Loucy (cell line): ENCODE measurements around the gene KRTAP10-10.

Source experiments
- H2AFZ ChIP-seq: fragments of 200-600 bp; sonication (generic); 2 replicates; pipeline ENCODE4 v1.6.0; 2016; ENCODE audit warnings: antibody characterized with exemption, mild to moderate bottlenecking, low read length, moderate library complexity
- H3F3A ChIP-seq: fragments of 200-600 bp; 2 replicates; pipeline ENCODE4 v1.6.0; 2016; ENCODE audit warnings: antibody characterized with exemption, low read depth, mild to moderate bottlenecking
- H3K27me3 ChIP-seq: fragments of 200-600 bp; sonication (generic); 2 replicates; pipeline ENCODE4 v1.6.1; 2014; ENCODE audit warnings: low read length, mild to moderate bottlenecking; ENCODE audit not compliant: insufficient read depth, poor library complexity, severe bottlenecking
- H3K36me3 ChIP-seq: fragments of 200-600 bp; sonication (generic); 2 replicates; pipeline ENCODE4 v1.6.1; 2016; ENCODE audit warnings: low read length; ENCODE audit not compliant: insufficient read depth
- H3K4me1 ChIP-seq: fragments of 200-600 bp; sonication (generic); 2 replicates; pipeline ENCODE4 v1.5.1; 2014; ENCODE audit warnings: low read length, mild to moderate bottlenecking; ENCODE audit not compliant: insufficient read depth, poor library complexity, severe bottlenecking
- H3K4me2 ChIP-seq: fragments of 200-600 bp; sonication (generic); 2 replicates; pipeline ENCODE4 v1.6.0; 2014; ENCODE audit warnings: antibody characterized with exemption, low read length, low read depth, mild to moderate bottlenecking; ENCODE audit not compliant: poor library complexity, severe bottlenecking
- H3K4me3 ChIP-seq: fragments of 200-600 bp; sonication (generic); 2 replicates; pipeline ENCODE4 v1.5.1; 2014; ENCODE audit warnings: low read length, mild to moderate bottlenecking, mixed read lengths; ENCODE audit not compliant: poor library complexity, severe bottlenecking
- H3K79me2 ChIP-seq: fragments of 200-600 bp; sonication (generic); 2 replicates; pipeline ENCODE4 v1.6.1; 2014; ENCODE audit warnings: low read length; ENCODE audit not compliant: insufficient read depth
- H3K9ac ChIP-seq: fragments of 200-600 bp; sonication (generic); 2 replicates; pipeline ENCODE4 v1.6.0; 2014; ENCODE audit warnings: mild to moderate bottlenecking, low read depth, low read length, moderate library complexity; ENCODE audit not compliant: poor library complexity, severe bottlenecking
- H3K9me2 ChIP-seq: fragments of 200-600 bp; sonication (generic); replicated peaks from 2 replicates; pipeline ENCODE4 v1.6.1; 2016; ENCODE audit warnings: low read depth, low read length, mixed read lengths
- H3K9me3 ChIP-seq: fragments of 200-600 bp; sonication (generic); 2 replicates; pipeline ENCODE4 v1.6.1; 2014; ENCODE audit warnings: mild to moderate bottlenecking, antibody characterized with exemption, low read length, low read depth; ENCODE audit not compliant: insufficient read depth
- H4K20me1 ChIP-seq: fragments of 200-600 bp; sonication (generic); 2 replicates; pipeline ENCODE4 v1.6.0; 2014; ENCODE audit warnings: antibody characterized with exemption, low read length, mild to moderate bottlenecking; ENCODE audit not compliant: insufficient read depth, poor library complexity, severe bottlenecking
- EZH2phosphoT487 ChIP-seq: fragments of 200-600 bp; IDR thresholded peaks from 2 replicates; pipeline ENCODE4 v1.6.1; 2018; ENCODE audit warnings: antibody characterized with exemption, mild to moderate bottlenecking, moderate library complexity, borderline replicate concordance
- TF ChIP-seq, protein P1 (sequence below): fragments of 200-600 bp; sonication (generic); conservative IDR thresholded peaks from 2 replicates; pipeline ENCODE4 v1.5.1; 2014; ENCODE audit warnings: mild to moderate bottlenecking, antibody characterized with exemption, low read length

KRTAP10-10 gene

DNA sequence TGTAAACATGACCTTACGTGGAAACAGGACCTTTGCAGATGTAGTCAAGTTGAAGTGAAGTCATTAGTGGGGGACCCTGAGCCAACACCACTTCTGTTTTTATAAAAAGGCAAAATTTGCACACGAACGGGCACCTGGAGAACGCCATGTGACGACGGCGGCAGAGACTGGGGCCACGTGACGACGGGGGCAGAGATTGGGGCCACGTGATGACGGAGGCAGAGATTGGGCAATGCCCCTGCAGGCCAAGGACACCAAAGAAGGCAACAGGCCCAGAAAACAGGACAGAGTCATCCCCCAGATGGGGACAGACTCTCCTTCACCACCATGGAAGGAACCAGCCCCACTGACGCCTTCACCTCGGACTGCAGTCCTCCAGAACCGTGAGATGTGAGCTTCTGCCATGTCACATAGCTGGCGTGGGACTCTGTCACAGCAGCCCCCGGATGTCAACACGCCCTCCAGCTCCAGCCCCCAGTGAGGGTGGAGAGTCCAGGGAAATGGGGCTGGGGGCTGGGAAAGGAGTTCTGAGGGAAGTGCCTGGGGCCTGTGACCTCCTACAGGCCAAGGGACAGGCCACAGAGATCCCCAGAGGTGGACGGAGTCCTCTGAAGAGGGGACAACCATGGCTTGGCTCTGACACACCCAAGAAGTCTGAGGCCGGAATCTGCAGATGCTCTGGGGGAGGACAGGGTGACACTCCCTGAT, 13.3 kb downstream of the KRTAP10-10 start:
- H3K4me3 ChIP-seq = no peak overlapping the region
- no peaks in the 10 kb centered on the region for H3K9me2 ChIP-seq
- H3K27me3 ChIP-seq = no peaks in the 10 kb centered on the region
- no peaks in the 10 kb centered on the region for H3K36me3 ChIP-seq
- no peaks in the 10 kb centered on the region for H3K4me1 ChIP-seq
- no peak overlapping the region for H2AFZ ChIP-seq
- H4K20me1 ChIP-seq = no peaks in the 10 kb centered on the region
- no peaks in the 10 kb centered on the region for H3K79me2 ChIP-seq
- no peak overlapping the region for H3K4me2 ChIP-seq
- H3F3A ChIP-seq = no peaks in the 10 kb centered on the region
- no peaks in the 10 kb centered on the region; the same call in 1 of the 2 replicates for H3K9me3 ChIP-seq
- TF ChIP-seq EZH2phosphoT487 = no peak
- TF ChIP-seq, protein P1, sequence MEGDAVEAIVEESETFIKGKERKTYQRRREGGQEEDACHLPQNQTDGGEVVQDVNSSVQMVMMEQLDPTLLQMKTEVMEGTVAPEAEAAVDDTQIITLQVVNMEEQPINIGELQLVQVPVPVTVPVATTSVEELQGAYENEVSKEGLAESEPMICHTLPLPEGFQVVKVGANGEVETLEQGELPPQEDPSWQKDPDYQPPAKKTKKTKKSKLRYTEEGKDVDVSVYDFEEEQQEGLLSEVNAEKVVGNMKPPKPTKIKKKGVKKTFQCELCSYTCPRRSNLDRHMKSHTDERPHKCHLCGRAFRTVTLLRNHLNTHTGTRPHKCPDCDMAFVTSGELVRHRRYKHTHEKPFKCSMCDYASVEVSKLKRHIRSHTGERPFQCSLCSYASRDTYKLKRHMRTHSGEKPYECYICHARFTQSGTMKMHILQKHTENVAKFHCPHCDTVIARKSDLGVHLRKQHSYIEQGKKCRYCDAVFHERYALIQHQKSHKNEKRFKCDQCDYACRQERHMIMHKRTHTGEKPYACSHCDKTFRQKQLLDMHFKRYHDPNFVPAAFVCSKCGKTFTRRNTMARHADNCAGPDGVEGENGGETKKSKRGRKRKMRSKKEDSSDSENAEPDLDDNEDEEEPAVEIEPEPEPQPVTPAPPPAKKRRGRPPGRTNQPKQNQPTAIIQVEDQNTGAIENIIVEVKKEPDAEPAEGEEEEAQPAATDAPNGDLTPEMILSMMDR = no peak
- no peak overlapping the region for H3K9ac ChIP-seq

DNA sequence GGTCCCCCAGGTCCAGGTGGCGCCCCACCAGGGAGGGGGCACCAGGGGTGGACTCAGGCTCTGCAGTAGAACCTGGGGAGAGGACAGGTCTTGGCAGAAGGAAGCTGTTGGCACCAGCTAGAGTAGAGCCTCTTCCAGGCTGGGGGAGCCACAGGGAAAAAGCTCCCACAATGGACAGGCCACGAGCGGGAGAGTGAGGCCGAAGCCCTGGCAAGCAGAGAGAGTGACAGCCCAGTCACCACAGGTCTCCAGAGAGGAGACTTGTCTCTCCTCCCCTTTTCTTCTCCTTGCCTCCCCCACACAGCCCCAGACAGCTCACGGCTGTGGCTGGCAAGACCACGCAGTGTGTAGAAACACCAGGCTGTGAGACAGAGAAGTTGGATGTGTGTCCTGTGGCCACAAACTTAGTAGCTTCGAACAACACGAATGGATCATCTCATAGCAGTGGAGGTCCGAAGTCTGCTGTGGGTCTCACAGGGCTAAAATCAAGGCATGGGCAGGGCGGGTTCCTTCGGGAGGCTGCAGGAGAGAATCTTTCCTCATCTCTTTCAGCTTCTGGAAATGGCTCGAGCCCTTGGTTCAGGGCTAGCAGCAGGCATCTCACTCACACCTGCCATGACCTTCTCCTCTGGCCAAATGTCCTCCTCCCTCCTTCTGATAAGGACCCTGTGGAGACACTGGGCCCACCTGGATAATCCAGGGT, 14.0 kb downstream of the KRTAP10-10 start:
- no peaks in the 10 kb centered on the region for H3K4me1 ChIP-seq
- no peaks in the 10 kb centered on the region for H3K36me3 ChIP-seq
- no peaks in the 10 kb centered on the region for H3K9me2 ChIP-seq
- peaks cover 1% of the 10 kb centered on the region; the same call in 1 of the 2 replicates for H3K9me3 ChIP-seq
- H3K79me2 ChIP-seq = no peaks in the 10 kb centered on the region
- H3K9ac ChIP-seq = no peak overlapping the region
- no peak overlapping the region for H2AFZ ChIP-seq
- H3K4me3 ChIP-seq = no peak overlapping the region
- no peak overlapping the region for H3K4me2 ChIP-seq
- no peaks in the 10 kb centered on the region for H4K20me1 ChIP-seq
- TF ChIP-seq, protein P1 = no peak
- no peak for TF ChIP-seq EZH2phosphoT487
- H3K27me3 ChIP-seq = no peaks in the 10 kb centered on the region
- H3F3A ChIP-seq = no peaks in the 10 kb centered on the region

DNA sequence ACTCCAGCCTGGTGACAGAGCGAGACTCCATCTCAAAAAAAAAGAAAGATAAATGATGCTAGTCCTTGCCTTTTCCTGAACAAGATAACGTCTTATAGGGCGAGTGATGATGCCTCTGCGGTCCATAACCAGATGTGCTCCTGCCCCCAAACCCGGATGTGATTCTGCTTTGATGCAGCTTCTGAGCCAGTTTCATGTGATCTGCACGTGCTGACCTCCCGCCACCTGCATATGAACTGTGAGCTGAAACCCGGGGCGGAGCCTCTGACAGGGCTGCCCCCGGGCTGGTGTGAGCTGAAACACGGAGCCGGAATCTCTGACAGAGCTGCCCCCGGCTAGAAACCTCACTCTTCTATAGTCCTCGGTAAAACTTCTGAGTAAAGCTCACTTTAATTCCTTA, 16.0 kb downstream of the KRTAP10-10 start:
- Histone ChIP-seq H3K4me2 (no peak overlapping the region), H3K36me3 (no peaks in the 10 kb centered on the region), H3K4me3 (no peak overlapping the region), H3K9me3 (peaks cover 5% of the 10 kb centered on the region; the same call in 1 of the 2 replicates), H3K4me1 (no peaks in the 10 kb centered on the region), H2AFZ (no peak overlapping the region), H3K9me2 (no peaks in the 10 kb centered on the region), H3K9ac (no peak overlapping the region), H3K27me3 (no peaks in the 10 kb centered on the region), H3K79me2 (no peaks in the 10 kb centered on the region), H3F3A (no peaks in the 10 kb centered on the region), H4K20me1 (no peaks in the 10 kb centered on the region)
- TF ChIP-seq EZH2phosphoT487 = no peak
- TF ChIP-seq, protein P1 = no peak
